Endometrial microvascular endothelial cells (primary cell): Measurements from ENCODE around the gene LILRB2. TPM values are rescaled to one million over a fixed set of nuclear protein-coding genes. Genes with fewer than 3 reads are reported as not detected.
"Not testable (repeated sequence)": the region's sequence is repeated elsewhere in the genome, so short reads cannot be mapped to it uniquely, and the experiment has no call there.

ENCODE experiments used
- in situ Hi-C: cut with HindIII; loops from 2 replicates; pipeline ENCODE4 v1.10.0; 2017; ENCODE audit warnings: low sequenced_read_pairs, low pct_unique_long_range_greater_than_20kb; ENCODE audit errors: inconsistent ontology term
- total RNA-seq: library from RNA; depleted of rRNA; stranded (reverse); fragments of >200 nt; gene quantifications from one replicate; pipeline ENCODE4 v1.2.3, GENCODE V29; 2015; ENCODE audit errors: inconsistent ontology term

Gene LILRB2
- total RNA-seq, 1 donor from 2014 or later = not detected

DNA sequence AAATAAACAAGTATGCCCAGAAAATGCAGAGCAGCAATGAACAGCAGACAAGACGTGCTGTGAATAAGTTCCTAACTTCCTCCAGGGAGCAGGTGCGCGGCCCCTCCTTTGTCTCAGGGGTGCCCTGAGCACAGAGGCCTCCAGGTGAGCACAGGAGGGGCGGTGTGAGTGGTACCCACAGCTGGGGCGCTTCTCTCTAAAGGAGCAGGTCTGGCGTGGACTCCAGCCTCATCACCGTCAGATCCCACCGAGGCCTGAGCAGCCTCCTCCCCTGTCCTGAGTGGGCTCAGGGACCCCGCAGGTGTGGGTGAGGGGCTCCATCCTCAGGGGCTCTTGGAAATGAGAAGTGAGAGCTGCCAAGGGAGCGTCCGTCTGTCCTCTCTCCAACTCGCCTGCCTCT lies 28.9 kb upstream of the LILRB2 start:
- in situ Hi-C loops = no loop called here

DNA sequence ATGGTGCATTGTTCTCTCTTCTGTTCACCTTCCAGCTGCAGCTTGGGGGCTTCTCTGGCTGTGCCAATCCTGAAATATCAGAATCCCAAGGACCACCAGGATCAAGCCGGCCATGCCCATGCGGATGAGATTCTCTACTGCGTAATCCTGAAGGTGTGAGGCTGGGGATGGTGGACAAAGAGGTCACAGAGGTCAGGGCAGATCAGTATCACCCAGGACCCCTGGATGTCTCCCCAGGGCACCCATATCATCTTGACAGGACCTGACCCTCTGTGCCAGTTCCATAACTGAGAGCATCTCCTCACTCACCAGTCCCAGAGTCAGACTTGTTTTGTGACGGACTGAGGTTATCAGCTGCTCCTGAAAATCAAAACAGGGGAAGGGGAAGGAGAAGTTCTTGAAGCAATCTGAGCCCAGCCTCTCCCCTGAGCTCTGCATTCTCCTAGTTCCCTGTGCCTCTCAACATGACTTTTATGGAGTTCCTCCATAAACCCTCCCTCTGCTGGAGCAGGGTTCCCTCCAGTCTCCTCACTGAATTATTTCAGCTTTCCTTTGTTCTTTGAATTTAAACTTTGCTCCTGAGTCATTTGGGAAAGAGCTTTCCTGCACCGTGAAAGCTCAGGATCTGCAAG lies 26.6 kb upstream of the LILRB2 start:
- in situ Hi-C loops = no loop called here

DNA sequence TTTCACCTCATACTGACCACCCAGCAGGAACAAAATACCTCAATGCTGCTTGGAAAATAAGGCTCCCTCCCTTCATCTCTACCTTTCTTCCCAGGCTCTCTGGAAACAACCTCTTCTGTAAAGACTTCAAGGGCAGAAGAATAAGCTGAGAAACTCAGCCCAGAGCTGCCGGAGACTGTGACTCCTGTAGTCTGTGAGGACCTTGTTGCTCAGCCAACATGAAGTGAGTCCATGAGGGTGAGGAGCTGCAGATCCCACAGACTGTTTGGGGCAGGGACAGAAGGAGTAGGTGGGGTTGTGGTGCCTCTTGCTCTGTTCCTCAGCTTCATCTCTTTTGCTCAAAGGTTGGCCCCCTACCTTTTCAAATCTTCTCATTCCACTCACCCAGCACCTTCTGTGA lies 24.2 kb upstream of the LILRB2 start:
- in situ Hi-C loops = no loop called here

DNA sequence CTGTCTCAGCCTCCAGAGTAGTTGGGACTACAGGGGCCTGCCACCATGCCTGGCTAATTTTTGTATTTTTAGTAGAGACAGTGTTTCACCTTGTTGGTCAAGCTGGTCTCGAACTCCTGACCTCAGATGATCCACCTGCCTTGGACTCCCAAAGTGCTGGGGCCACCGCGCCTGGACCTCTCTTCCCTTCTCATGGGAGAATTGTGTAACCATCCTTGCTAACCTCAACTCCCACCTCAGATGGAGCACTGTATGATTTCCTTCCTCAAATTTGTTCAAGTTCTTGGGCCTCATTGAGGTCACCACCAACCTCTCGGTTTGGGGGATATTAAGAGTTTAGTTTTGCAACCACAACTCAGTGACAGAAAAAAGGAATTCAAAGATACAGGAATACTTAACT lies 21.3 kb upstream of the LILRB2 start:
- in situ Hi-C loops = no loop called here

DNA sequence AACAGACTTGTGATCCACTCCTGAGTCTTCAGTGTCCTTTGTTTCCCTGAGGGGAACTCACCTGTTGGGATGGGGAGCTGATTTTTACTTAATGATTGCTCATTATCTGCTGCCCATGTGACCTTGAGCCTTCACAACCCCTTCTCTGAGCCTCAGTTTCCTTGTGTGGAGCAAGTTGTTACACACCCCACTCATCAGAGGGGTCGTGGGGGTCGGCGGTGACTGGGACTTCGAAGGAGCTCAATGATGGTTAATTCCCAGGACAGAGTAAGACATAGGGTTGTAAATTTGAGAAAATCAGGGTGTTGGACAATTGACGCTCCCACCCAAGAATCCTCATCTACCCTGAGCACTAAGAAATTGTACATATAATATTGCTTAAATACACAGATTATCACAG lies 18.6 kb upstream of the LILRB2 start:
- in situ Hi-C loops = no loop called here

DNA sequence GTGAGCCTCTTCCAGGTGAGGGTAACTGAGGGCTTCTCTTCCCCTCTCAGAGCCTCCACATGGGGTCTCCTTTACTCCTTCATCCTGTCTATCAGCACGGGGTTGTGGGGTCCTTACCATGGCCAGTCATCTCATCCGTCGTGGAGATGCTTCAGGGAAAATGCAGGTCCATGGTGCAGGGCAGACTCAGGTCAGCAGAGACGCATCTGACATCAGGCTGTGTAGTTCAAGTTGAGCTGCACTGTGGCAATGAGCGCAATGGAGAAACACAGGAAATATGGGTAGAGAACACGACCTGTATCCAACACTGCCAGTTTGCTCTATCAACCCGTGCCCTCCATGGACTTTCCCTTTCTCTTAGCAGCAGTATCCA lies 18.2 kb upstream of the LILRB2 start:
- in situ Hi-C loops = no loop called here

DNA sequence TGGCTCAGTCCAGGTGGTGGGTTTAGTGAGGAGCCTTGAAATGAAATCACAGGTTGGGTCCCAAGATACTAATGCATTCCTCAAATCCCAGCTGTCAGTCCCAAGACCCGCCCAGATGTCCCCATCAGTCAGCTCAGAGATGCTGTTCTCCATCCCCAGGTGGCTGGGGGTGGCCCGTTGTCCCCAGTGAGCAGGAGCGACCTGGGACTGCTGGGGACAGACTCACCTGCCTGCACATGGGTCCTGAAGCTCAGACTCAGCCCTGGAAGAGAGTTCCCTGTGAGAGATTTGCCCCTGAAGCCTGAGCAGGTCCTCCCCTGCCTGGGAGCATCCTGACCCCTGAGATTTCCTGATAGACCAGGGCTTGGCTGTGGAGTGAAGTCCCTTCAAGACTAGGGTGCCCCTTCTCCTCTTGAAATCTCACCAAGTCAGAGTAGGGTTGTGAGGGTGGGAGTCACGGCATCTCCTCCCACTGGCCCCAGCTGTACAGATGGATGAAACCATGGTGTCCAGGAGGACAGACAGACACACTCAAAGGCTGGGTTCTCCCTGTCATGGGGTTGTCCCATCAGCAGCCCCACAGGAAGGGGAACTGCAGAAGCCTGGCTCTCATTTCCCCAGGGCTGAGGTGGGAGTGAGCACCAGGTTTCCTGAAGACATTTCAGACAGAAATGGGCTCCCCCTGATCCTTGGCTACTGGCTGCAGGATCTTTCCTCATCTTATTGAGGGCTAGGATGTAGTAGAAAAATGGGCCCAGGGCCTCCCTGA lies 17.6 kb upstream of the LILRB2 start:
- in situ Hi-C loops = no loop called here

DNA sequence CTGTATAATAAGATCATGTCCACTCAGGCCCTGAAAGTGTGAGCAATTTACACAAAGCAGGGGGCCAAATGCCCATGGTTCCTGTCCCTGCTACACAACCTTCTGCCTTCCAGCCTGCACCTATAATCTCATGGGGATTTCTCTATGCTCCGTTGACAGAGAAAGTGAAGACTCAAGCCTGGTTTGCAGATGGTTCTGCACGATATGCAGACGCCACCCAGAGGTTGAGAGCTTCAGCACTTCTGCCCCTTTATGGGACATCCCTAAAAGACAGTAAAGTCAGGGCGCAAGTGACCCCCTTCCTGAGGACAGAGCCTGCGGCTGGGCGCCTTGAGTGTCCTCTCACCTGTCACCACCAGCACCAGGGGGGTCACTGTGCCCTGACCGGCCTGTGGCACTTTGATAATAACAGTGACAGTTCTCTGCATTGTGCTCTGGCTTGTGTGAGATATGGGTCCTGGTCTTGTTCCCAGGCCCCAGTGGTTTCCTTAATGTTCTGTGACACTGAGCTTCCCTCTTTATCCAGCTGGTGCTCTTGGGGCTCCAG lies 16.9 kb upstream of the LILRB2 start:
- in situ Hi-C loops = no loop called here

DNA sequence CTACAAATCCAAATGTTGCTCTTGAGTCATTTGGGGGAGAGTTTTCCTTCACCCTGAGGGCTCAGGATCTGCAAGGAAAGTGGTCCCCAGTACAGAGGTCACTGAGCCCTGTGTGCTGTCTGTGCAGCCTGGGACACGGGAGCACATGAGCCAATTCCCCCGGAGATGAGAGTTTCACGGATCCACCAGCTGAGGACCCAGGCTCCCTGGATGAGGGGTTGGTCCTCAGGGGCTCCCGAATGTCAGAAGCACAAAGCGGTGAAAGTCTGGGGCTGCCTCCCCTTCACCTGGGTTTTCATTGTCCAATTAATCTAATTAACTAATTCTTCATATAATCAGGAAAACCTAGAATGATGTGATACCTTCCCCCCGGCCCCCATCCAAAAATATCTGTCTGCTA lies 13.6 kb upstream of the LILRB2 start:
- in situ Hi-C loops = no loop called here

DNA sequence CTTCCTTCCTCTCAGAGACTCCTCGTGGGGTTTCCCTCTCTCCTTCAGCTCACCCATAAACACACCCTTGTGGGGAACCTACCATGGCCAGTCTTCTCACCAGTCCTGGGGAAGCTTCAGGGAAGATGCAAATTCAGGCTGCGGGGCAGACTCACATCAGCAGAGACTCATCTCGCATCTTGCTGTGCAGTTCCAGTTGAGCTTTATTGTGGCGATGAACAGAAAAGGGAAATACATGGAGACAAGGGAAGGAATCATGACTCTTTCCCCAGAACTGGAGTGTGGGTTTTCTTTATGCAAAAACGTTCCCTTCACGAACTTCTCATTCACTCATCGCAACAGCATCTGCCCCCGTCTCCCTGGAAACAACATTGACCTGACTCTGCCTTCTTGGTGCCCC lies 8.2 kb upstream of the LILRB2 start:
- in situ Hi-C loops = not testable (repeated sequence)

DNA sequence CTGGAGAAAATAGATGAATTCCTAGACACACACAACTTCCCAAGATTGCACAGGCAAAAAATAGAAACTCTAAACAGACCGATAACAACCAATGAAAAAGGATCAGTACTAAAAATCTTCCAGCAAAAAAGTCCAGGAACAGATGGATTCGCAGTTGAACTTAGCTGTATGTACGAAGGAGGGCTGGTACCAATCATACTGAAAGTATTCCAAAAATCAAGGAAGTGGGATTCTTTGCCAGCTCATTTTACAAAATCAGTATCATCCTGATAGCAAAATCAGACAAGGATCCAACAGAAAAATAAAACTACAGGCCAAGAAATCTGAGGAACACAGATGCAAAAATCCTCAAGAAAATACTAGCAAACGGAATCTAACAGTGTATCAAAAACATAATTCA lies 6.5 kb upstream of the LILRB2 start:
- in situ Hi-C loops = no loop called here

DNA sequence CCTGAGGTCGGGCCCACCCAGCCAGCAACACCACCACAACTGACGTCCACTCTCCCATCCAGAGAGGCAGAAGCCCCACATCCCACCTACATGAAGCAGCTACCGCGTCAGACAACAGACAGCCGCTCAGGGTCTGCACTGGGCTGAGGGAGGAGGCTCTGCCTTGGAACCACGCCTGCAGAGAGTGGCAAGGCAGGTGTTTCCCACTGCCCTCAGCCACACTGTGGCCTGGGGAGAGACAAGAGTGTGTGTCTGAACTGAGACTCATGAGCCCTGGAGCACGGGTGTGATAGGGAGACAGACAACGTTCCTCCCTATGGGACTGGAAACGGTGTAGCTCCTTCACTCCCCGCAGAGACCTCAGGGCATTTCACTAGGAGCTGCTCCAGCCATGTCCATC lies 5.4 kb upstream of the LILRB2 start:
- in situ Hi-C loops = not testable (repeated sequence)

DNA sequence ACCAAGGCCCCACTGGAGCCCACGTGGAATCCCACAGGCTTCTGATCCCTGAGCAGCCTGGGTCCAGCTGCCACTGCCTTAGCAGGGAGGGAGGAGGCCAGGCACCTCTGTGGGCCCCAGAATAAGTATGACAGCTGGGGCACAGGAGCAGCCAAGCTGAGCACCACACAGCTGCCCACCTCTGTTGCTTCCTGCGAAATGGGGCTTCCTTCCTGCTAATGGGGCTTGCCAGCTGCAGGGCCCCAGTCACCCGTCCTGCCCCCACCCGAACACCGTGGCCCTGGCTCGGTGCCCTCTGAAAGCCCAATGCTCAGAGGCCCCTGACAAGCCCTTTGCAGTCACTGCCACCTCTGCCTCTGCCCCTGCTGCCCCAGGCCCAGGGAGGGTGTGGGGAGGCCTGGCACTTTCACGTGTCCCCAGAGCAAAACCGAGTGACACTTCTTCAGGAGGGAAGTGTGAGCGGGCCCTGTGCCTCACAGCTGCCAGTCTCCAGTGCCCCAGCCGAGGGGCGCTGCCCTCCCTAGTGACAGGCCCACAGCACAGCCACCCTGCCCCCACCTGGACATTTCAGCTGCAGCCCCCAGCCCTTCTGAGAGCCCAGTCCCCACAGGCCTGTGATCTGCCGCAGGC lies 4.6 kb upstream of the LILRB2 start:
- in situ Hi-C loops = not testable (repeated sequence)

DNA sequence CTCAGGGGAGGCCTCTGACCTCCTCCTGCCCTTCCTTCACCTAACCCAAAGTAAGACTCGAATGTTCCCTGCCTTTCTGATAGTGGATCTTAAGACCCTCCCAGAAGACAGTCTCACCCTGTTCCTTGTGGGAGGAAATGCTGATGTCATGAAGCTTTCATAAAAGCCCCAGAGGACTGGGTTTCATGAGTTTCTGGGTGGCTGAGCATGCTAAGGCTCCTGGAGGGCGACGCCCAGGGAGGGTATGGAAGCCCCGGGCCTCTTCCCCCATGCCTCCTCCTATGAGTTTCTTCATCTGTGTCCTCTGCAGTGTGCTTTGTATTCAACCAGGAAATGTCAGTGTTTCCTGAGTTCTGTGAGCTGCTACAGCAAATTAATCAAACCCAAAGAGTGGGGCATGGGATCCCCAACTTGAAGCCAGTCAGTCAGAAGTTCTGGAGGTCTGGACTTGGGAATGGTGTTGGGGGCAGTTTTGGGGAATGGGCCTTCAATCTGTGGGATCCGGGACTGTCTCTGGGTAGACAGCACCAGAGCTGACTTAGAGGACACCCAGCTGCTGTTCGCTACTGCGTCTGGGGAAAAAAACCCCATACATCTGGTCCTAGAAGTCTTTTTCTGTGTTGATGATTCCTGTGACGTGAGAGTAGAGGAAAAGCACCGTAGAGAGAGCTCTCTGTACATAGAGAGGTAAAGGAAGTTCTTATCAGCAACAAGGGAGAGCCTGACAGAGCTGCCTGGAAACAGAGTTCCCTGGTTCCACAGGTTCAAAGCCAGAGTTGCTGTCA lies 2.0 kb upstream of the LILRB2 start:
- in situ Hi-C loops = no loop called here

DNA sequence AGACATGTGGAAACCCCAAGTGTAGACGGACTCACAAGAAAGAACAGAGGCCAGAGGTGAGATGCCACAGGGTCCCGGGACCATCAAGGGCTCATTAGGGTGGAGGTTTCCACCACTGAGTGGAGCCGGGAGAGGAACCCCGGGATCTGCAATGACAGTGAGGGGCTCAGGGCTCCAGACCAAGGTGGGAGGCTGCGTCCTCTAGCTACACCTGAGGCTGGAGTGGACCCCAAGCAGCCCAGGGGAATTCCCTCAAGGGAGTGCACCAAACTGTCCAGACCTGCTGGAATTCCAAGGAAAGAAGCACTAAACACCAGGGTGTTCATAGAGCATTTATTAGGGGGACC lies 792 bp upstream of the LILRB2 start:
- in situ Hi-C loops = not testable (repeated sequence)

DNA sequence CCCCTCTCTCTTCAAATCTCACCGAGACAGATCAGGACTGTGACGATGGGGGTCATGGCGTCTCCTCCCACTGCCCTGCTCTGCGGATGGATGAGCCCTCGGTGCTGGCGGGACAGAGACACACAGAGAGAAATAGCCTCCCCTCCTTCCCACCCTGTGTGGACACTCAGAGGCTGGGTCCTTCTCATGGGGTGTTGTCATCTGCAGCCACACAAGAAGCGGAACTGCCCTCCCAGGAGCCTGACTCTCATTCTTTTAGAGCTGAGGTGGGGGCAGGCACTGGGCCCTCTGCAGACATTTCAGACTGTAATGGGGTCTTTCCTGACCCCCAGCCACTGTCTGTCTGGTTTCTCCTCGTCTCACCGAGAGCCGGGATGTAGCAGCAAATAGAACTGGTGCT lies 469 bp downstream of the LILRB2 start:
- in situ Hi-C loops = not testable (repeated sequence)

DNA sequence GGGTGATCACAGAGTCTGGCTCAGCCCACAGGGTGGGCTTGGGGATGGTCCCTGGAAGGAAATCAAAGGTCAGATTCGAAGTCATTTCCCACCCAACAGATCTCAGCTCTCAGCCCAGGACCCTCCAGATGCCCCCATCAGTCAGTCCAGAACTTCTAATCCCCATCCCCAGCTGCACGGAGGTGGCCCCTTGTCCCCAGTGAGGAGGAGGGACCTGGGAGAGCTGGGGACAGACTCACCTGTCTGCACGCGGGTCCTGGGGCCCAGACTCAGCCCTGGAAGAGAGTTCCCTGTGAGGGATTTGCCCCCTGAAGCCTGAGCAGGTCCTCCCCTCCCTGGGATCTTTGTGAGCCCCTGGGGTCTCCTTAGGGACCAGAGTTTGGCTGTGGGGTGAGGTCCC lies 885 bp downstream of the LILRB2 start:
- in situ Hi-C loops = not testable (repeated sequence)

DNA sequence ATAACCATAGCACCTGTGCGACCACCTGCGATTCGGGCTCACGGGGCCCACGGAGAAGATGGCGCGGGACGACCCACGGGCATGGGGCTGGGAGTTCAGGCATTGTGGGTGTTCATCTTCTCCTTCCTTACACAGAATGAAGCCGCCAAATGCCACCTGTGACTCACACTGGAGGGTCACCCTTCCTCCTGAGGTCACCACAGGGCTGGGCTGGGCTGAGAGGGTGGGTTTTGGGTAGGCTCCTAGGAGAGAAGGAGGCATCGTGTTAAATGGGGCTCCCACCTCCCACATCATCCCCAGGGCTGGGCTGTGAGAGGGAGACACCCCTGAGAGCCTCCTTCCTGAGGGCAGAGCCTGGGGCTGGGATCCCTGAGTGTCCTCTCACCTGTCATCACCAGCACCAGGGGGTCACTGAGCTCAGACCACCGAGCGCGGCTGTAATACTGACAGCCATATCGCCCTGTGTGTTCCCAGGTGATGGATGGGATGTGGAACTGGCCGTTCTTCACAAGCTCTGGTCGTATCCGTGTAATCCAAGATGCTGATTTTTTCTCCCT lies 1.4 kb downstream of the LILRB2 start:
- in situ Hi-C loops = no loop called here

DNA sequence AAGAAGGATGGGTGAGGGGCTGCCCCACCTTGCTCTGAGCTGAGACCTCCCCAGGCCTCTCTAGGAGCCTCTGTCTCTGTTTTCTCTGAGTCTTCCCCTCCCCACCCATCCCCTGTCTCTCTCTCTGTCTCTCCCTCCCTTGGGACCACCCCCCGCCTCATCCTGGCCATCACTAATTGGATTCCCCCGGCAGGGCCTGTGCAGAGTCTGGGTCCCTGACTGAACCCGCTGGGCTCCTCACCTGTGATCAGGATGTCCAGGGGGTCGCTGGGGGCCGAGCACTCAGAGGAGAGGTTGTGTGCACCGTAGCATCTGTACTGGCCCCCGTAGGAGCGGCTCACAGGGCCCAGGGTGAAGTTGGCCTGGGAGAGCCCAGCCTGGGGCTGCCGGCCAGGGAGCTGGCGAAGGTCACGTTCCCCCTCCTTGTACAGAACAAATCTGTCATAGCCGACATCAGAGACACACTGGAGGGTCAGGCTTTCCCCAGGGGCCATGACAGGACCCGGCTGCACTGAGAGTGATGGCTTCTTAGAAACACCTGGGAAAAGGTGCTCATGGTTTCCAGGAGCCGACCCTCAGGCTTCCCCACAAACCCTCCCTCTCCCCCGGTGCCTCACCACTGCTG lies 2.2 kb downstream of the LILRB2 start:
- in situ Hi-C loops = not testable (repeated sequence)
